Measurements from ENCODE around the gene TECR.

GRCh38 chr19:14567079-14567478 is 37.7 kb downstream of the TECR start:
- TF ChIP-seq POLR2A (IDR thresholded peaks at IDR 0.05) (no peak), CTCF (IDR thresholded peaks at IDR 0.05) (no peak)

Measured in uterus (tissue), 2 donors.